Erythroblast (primary cell): ENCODE results near the gene KCNG4.

Experiments used
- GATA1 ChIP-seq: IDR thresholded peaks from 2 replicates; pipeline ENCODE4 v1.6.1; 2011; ENCODE audit warnings: low read depth, mild to moderate bottlenecking, control low read depth, low read length, moderate library complexity
- POLR2A ChIP-seq: IDR thresholded peaks from 2 replicates; pipeline ENCODE4 v1.6.1; 2011; ENCODE audit warnings: mild to moderate bottlenecking, low read length

DNA sequence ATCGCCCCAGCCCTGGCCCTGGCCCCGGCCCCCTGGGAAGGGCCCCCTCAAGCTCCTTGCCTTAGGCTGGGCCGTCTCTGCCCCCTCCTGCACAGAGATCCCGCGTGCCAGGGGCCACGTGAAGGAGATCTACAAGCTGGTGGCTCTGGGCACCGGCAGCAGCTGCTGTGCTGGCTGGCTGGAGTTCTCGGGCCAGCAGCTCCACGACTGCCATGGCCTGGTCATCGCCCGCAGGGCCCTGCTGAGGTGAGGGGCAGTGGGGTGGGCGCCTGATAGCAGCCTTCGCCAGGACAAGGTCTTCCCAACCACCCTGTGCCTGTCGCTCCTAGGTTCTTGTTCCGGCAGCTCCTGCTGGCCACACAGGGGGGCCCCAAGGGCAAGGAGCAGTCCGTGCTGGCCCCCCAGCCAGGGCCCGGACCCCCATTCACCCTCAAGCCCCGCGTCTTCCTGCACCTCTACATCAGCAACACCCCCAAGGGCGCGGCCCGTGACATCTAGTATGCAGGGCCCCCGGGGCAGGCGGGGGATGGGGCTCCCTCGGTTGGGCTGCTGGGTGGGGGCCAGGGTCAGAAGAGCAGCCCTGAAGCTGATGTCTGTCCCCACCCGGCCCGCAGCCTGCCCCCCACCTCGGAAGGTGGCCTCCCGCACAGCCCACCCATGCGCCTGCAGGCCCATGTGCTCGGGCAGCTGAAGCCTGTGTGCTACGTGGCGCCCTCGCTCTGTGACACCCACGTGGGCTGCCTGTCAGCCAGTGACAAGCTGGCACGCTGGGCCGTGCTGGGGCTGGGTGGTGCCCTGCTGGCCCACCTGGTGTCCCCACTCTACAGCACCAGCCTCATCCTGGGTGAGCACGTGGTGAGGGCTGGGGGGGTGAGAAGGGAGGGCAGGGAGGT is 44.4 kb downstream of the KCNG4 start:
- TF ChIP-seq POLR2A (no peak), GATA1 (no peak)
